Neutrophil (primary cell): ENCODE results near the gene IFIT2.

Source experiments
- H3K27ac ChIP-seq: fragments of 200-600 bp; sonication (generic); 2 replicates; pipeline ENCODE4 v1.5.1; 2016; ENCODE audit warnings: mild to moderate bottlenecking, moderate library complexity
- H3K27me3 ChIP-seq: fragments of 200-600 bp; sonication (generic); 2 replicates; pipeline ENCODE4 v1.6.0; 2016; ENCODE audit warnings: mild to moderate bottlenecking
- H3K36me3 ChIP-seq: fragments of 200-600 bp; sonication (generic); 2 replicates; pipeline ENCODE4 v1.5.1; 2017
- H3K4me1 ChIP-seq, 2 experiments: fragments of 200-600 bp in 1 of 2; sonication (generic) in 1 of 2; 1 replicate in 1 of 2; 2 replicates in 1 of 2; pipeline versions ENCODE4 v1.5.1 to v1.6.1; 2013 to 2016; ENCODE audit warnings: low read depth in 1 of 2, low read length in 1 of 2, mild to moderate bottlenecking in 1 of 2, moderate library complexity in 1 of 2; ENCODE audit not compliant: control insufficient read depth in 1 of 2, insufficient read depth in 1 of 2
- H3K4me3 ChIP-seq, 2 experiments: fragments of 200-600 bp in 1 of 2; sonication (generic) in 1 of 2; 1 replicate in 1 of 2; 2 replicates in 1 of 2; pipeline ENCODE4 v1.5.1; 2013 to 2016; ENCODE audit warnings: low read depth in 1 of 2, low read length in 1 of 2, mild to moderate bottlenecking in 1 of 2, moderate library complexity in 1 of 2
- H3K9me3 ChIP-seq: fragments of 200-600 bp; sonication (generic); 2 replicates; pipeline ENCODE4 v1.5.1; 2016
- TF ChIP-seq, protein P1 (sequence below): fragments of 200-600 bp; sonication (generic); IDR thresholded peaks from 2 replicates; pipeline ENCODE4 v1.5.1; 2016; ENCODE audit warnings: antibody characterized with exemption

IFIT2 gene

GRCh38 chr10:89257581-89257980 is 44.3 kb upstream of the IFIT2 start:
- TF ChIP-seq, protein P1, sequence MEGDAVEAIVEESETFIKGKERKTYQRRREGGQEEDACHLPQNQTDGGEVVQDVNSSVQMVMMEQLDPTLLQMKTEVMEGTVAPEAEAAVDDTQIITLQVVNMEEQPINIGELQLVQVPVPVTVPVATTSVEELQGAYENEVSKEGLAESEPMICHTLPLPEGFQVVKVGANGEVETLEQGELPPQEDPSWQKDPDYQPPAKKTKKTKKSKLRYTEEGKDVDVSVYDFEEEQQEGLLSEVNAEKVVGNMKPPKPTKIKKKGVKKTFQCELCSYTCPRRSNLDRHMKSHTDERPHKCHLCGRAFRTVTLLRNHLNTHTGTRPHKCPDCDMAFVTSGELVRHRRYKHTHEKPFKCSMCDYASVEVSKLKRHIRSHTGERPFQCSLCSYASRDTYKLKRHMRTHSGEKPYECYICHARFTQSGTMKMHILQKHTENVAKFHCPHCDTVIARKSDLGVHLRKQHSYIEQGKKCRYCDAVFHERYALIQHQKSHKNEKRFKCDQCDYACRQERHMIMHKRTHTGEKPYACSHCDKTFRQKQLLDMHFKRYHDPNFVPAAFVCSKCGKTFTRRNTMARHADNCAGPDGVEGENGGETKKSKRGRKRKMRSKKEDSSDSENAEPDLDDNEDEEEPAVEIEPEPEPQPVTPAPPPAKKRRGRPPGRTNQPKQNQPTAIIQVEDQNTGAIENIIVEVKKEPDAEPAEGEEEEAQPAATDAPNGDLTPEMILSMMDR = no peak
- Histone ChIP-seq H3K4me3 (no peak overlapping the region), H3K9me3 (no peaks in the 10 kb centered on the region), H3K27me3 (peaks cover 3% of the 10 kb centered on the region), H3K27ac (no peak overlapping the region), H3K36me3 (no peaks in the 10 kb centered on the region), H3K4me1 (peaks cover 10 to 16% of the 10 kb centered on the region in 2 experiments)

- peaks cover 3% of the 10 kb centered on the region for H3K27me3 ChIP-seq
- H3K9me3 ChIP-seq = no peaks in the 10 kb centered on the region
- peaks cover 10 to 16% of the 10 kb centered on the region in 2 experiments for H3K4me1 ChIP-seq
- TF ChIP-seq, protein P1 = no peak
- no peaks in the 10 kb centered on the region for H3K36me3 ChIP-seq
- no peak overlapping the region for H3K4me3 ChIP-seq
- H3K27ac ChIP-seq = no peak overlapping the region
Measured at GRCh38 chr10:89258881-89259280, 43.0 kb upstream of the IFIT2 start.

DNA sequence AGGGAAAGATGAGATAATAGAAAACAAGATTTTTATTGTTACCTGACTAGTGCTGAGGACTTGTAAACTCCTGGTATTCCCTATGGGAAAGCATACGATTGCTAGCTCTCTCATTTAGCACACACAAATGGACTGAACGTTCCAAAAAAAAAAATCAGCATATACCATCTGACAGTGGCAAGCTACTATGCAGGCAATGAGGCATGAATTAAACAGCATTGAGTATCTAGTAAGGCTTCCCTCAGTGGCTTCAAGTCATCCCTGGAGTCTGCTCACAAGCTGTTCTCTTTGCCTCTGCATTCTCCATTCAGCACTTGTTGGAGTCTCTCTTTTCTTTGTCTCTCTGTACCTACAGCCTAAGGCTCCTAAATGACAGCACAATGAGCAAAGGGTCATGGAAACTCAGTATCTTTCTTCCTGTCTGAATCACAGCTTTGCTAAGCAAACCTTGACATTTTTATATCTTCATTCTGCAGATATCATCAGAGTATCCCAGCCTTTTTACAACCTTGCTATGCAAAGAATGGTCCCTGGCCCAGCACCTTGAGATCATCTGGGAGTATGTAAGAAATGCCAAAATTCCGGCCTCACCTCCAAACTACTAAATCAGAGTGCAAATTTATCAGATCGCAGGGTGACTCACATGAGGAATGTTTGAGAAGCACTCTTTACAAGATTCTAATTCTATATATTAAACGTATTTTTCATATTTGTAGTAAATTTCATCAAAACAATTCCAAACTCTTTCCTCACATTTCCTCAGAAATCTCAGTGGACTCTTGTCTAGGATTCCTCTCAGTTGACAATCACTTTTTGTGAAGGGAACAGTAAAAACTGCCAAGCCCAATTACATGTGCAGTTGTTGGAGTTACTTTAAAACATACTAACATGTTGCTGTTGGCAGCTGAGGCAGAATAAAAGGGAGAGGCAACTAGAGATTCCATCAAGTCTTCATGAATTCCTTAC is 39.5 kb upstream of the IFIT2 start:
- no peaks in the 10 kb centered on the region for H3K9me3 ChIP-seq
- peaks cover 4 to 7% of the 10 kb centered on the region in 2 experiments for H3K4me1 ChIP-seq
- no peak overlapping the region for H3K27ac ChIP-seq
- TF ChIP-seq, protein P1 = no peak
- peaks cover 3% of the 10 kb centered on the region for H3K27me3 ChIP-seq
- H3K4me3 ChIP-seq = no peak overlapping the region
- H3K36me3 ChIP-seq = no peaks in the 10 kb centered on the region

DNA sequence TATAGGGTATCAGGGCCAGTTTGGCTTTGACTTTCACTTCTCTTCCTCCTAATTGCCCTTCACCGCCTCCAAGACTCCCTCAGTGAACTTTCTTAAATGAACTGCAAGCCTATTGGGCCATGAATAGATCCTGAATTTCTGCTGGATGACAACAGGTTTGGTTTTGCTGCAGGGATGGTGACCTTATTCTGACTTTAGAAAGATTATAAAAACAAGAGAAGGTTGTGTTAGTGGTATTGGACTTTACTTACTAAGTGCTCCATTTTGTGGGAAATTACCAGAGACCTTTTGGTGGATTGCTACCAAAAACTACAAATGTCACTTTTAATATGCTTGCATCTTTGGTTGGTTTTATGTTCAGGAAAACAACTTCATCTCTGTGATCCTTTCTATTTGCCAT is 38.8 kb upstream of the IFIT2 start:
- H3K27ac ChIP-seq = no peak overlapping the region
- H3K9me3 ChIP-seq = no peaks in the 10 kb centered on the region
- H3K4me1 ChIP-seq = peaks cover 4 to 7% of the 10 kb centered on the region in 2 experiments
- H3K27me3 ChIP-seq = no peaks in the 10 kb centered on the region
- TF ChIP-seq, protein P1 = no peak
- no peak overlapping the region for H3K4me3 ChIP-seq
- H3K36me3 ChIP-seq = no peaks in the 10 kb centered on the region

DNA sequence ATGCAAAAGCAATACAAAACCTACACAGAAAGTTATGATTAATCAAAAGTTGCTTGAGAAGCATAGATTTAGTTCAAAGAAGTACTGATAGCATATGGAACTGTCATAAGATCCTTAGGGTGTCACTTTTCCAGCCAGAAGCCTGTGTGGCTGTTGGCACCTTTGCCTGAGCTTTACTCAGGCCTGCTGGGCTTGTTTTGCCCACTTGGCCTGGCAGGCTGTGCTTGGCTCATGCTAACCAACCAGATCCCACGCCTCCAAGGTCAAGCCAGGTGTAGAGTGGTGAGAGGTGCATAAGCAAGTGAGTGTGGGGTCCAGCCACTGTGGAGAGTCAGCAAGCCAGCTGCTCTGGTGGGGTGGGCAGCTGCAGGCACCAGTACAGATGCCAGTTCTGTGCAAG is 38.3 kb upstream of the IFIT2 start:
- Histone ChIP-seq H3K4me1 (peaks cover 4 to 7% of the 10 kb centered on the region in 2 experiments), H3K4me3 (no peak overlapping the region), H3K36me3 (no peaks in the 10 kb centered on the region), H3K27ac (no peak overlapping the region), H3K27me3 (no peaks in the 10 kb centered on the region), H3K9me3 (no peaks in the 10 kb centered on the region)
- TF ChIP-seq, protein P1 = no peak
